ENCODE measurements around the gene LIMCH1.
"Not testable (repeated sequence)": the region's sequence is repeated elsewhere in the genome, so short reads cannot be mapped to it uniquely, and the experiment has no call there.

Gene LIMCH1

GRCh38 chr4:41692717-41693345 is 154.9 kb downstream of the LIMCH1 start:
- peak; percentile 21 to 73 (median 72) for DNase-seq

- DNase-seq = peak; percentile 3 to 77 (median 74)
These were observed 155.7 kb downstream of the LIMCH1 start for GRCh38 chr4:41693629-41694028.

GRCh38 chr4:41696131-41696530 is 158.2 kb downstream of the LIMCH1 start:
- peak in 2 of 3 experiments; percentile 19 to 68 for DNase-seq

- peak in 1 of 3 experiments; percentile 43 for DNase-seq
These were observed 158.8 kb downstream of the LIMCH1 start for GRCh38 chr4:41696763-41697162.

- no peak for DNase-seq
These were observed 164.0 kb downstream of the LIMCH1 start for GRCh38 chr4:41701983-41702382.

- DNase-seq = no peak
These were observed 164.8 kb downstream of the LIMCH1 start for GRCh38 chr4:41702770-41703169.

- DNase-seq = no peak
These were observed 165.8 kb downstream of the LIMCH1 start for GRCh38 chr4:41703785-41704184.

GRCh38 chr4:41709844-41710481 is 172.0 kb downstream of the LIMCH1 start:
- DNase-seq = peak; percentile 31 to 98 (median 69)

- not testable (repeated sequence) for DNase-seq
These were observed 173.7 kb downstream of the LIMCH1 start for GRCh38 chr4:41711654-41712053.

- no peak for DNase-seq
These were observed 174.5 kb downstream of the LIMCH1 start for GRCh38 chr4:41712425-41712824.

- no peak for DNase-seq
These were observed 175.8 kb downstream of the LIMCH1 start for GRCh38 chr4:41713768-41714167.

- DNase-seq = peak in 1 of 3 experiments; percentile 92
These were observed 176.5 kb downstream of the LIMCH1 start for GRCh38 chr4:41714364-41715000.

GRCh38 chr4:41715155-41715554 is 177.2 kb downstream of the LIMCH1 start:
- peak in 1 of 3 experiments; percentile 49 for DNase-seq

- no peak for DNase-seq
These were observed 180.9 kb downstream of the LIMCH1 start for GRCh38 chr4:41718907-41719306.

- DNase-seq = no peak
These were observed 181.5 kb downstream of the LIMCH1 start for GRCh38 chr4:41719417-41719816.

- DNase-seq = no peak
These were observed 184.2 kb downstream of the LIMCH1 start for GRCh38 chr4:41722181-41722580.

- DNase-seq = peak in 1 of 3 experiments; percentile 11
These were observed 185.3 kb downstream of the LIMCH1 start for GRCh38 chr4:41723286-41723685.

GRCh38 chr4:41725254-41725653 is 187.3 kb downstream of the LIMCH1 start:
- no peak for DNase-seq

GRCh38 chr4:41727861-41728572 is 190.1 kb downstream of the LIMCH1 start:
- no peak for DNase-seq

GRCh38 chr4:41728573-41728913 is 190.6 kb downstream of the LIMCH1 start:
- no peak for DNase-seq

GRCh38 chr4:41731569-41732126 is 193.7 kb downstream of the LIMCH1 start:
- DNase-seq = no peak

GRCh38 chr4:41734371-41734770 is 196.4 kb downstream of the LIMCH1 start:
- no peak for DNase-seq

- not testable (repeated sequence) for DNase-seq
These were observed 199.5 kb downstream of the LIMCH1 start for GRCh38 chr4:41737491-41737890.

Measured in NCI-H1417 (cell line).